B cell (primary cell): ENCODE measurements around the gene NTM. TPM values are rescaled to one million over a fixed set of nuclear protein-coding genes. Genes with fewer than 3 reads are reported as not detected.

ENCODE experiments used
- ATAC-seq: fragments of 200-7000 bp; cut with Tn5 transposase; one replicate; pipeline ENCODE4 v1.10.0; 2021; ENCODE audit warnings: low read depth, mild to moderate bottlenecking, moderate number of reproducible peaks, moderate library complexity
- CTCF ChIA-PET: fragments of 350-600 bp; sonication (Branson Sonifier 250); formaldehyde crosslinking; loops from one replicate; lab custom pipeline; 2021; ENCODE audit warnings: antibody characterized with exemption, inconsistent platforms; lab: Charles Lee
- POLR2A ChIA-PET: fragments of 350-600 bp; sonication (Branson Sonifier 250); formaldehyde crosslinking; loops from one replicate; lab custom pipeline; 2021; ENCODE audit warnings: antibody characterized with exemption; lab: Charles Lee
- DNase-seq: peaks from one replicate; pipeline ENCODE4 v3.0.0; 2013
- H2AFZ ChIP-seq: 2 replicates; pipeline ENCODE4 v1.6.1; 2012; ENCODE audit warnings: mild to moderate bottlenecking, low read depth, low read length; ENCODE audit not compliant: insufficient read depth, poor library complexity, severe bottlenecking
- H3K27ac ChIP-seq, 2 donors: 1 replicate in 1 of 2; 2 replicates in 1 of 2; pipeline ENCODE4 v1.5.1; 2012 to 2013; ENCODE audit warnings: low read length in 2 of 2, mild to moderate bottlenecking in 2 of 2, moderate library complexity in 1 of 2
- H3K27me3 ChIP-seq, 4 experiments: fragments of 200-600 bp in 1 of 4; sonication (generic) in 1 of 4; replicated peaks in 1 of 4; 1 replicate in 2 of 4; 2 replicates in 2 of 4; pipeline versions ENCODE4 v1.6.1 to v1.7.0; 2013 to 2016; ENCODE audit warnings: low read length in 3 of 4, mild to moderate bottlenecking in 2 of 4, mixed read lengths in 1 of 4, moderate library complexity in 1 of 4; ENCODE audit not compliant: insufficient read depth in 4 of 4, control insufficient read depth in 3 of 4; ENCODE audit errors: control extremely low read depth in 1 of 4
- H3K36me3 ChIP-seq, 2 experiments: replicated peaks in 1 of 2; 1 replicate in 1 of 2; 2 replicates in 1 of 2; pipeline versions ENCODE4 v1.6.1 to v1.7.1; 2013; ENCODE audit warnings: low read length in 1 of 2; ENCODE audit not compliant: insufficient read depth in 2 of 2, control insufficient read depth in 1 of 2; ENCODE audit errors: control extremely low read depth in 1 of 2, extremely low read depth in 1 of 2
- H3K4me1 ChIP-seq, 2 donors: fragments of 200-600 bp in 1 of 2; sonication (generic) in 1 of 2; 1 replicate in 1 of 2; 2 replicates in 1 of 2; pipeline versions ENCODE4 v1.5.1 to v1.6.1; 2013 to 2017; ENCODE audit warnings: low read length in 2 of 2; ENCODE audit not compliant: control insufficient read depth in 2 of 2, insufficient read depth in 2 of 2
- H3K4me2 ChIP-seq: replicated peaks from 2 replicates; pipeline ENCODE3; 2012; ENCODE audit warnings: mild to moderate bottlenecking, low read depth, low read length; ENCODE audit not compliant: poor library complexity, severe bottlenecking
- H3K4me3 ChIP-seq, 5 experiments: fragments of 200-600 bp in 1 of 5; sonication (generic) in 1 of 5; 1 replicate in 3 of 5; 2 replicates in 2 of 5; pipeline versions ENCODE4 v1.5.1 to v1.7.0; 2011 to 2016; ENCODE audit warnings: low read length in 4 of 5, mild to moderate bottlenecking in 4 of 5, low read depth in 2 of 5, control low read depth in 1 of 5, moderate library complexity in 1 of 5; ENCODE audit not compliant: insufficient read depth in 1 of 5; ENCODE audit errors: control extremely low read depth in 1 of 5, extremely low read depth in 1 of 5
- H3K79me2 ChIP-seq: fragments of 200-600 bp; sonication (generic); one replicate; pipeline ENCODE4 v1.6.0; 2016; ENCODE audit warnings: low read length; ENCODE audit not compliant: control insufficient read depth, insufficient read depth
- H3K9ac ChIP-seq: fragments of 200-600 bp; sonication (generic); 2 replicates; pipeline ENCODE4 v1.6.1; 2017; ENCODE audit warnings: mild to moderate bottlenecking, low read length, moderate library complexity
- H3K9me3 ChIP-seq, 3 donors: one replicate each; pipeline versions ENCODE4 v1.6.1 to v1.7.1; 2013; ENCODE audit warnings: low read length in 2 of 3; ENCODE audit not compliant: control insufficient read depth in 2 of 3, insufficient read depth in 1 of 3; ENCODE audit errors: control extremely low read depth in 1 of 3
- H4K20me1 ChIP-seq: 2 replicates; pipeline ENCODE4 v1.6.0; 2012; ENCODE audit warnings: mild to moderate bottlenecking, low read length; ENCODE audit not compliant: insufficient read depth, control insufficient read depth, poor library complexity, severe bottlenecking
- H3K27ac Mint-ChIP-seq: one replicate; pipeline ENCODE4 v1.8.0; 2021; ENCODE audit warnings: mixed read lengths
- H3K27me3 Mint-ChIP-seq: one replicate; pipeline ENCODE4 v1.8.0; 2021; ENCODE audit warnings: mixed read lengths
- H3K4me1 Mint-ChIP-seq: one replicate; pipeline ENCODE4 v1.8.0; 2021; ENCODE audit warnings: mixed read lengths
- H3K4me3 Mint-ChIP-seq: one replicate; pipeline ENCODE4 v1.8.0; 2021; ENCODE audit warnings: mixed read lengths
- H3K9me3 Mint-ChIP-seq: one replicate; pipeline ENCODE4 v1.8.0; 2022; ENCODE audit warnings: mixed read lengths; ENCODE audit not compliant: insufficient read depth
- CTCF ChIP-seq: fragments of 200-600 bp; IDR thresholded peaks from one replicate; pipeline ENCODE4 v1.8.0; 2022; ENCODE audit warnings: antibody characterized with exemption, mild to moderate bottlenecking
- EZH2 ChIP-seq: IDR thresholded peaks from 2 replicates; pipeline ENCODE4 v1.6.1; 2012; ENCODE audit warnings: borderline replicate concordance, low read depth, mild to moderate bottlenecking, moderate library complexity, low read length; ENCODE audit not compliant: insufficient read depth, poor library complexity, severe bottlenecking
- WGBS: methylation state at CpG from one replicate; pipeline ENCODE4 v1.1.5; 2013; ENCODE audit warnings: missing lambda C conversion rate; ENCODE audit not compliant: insufficient coverage; 5-methylcytosine and 5-hydroxymethylcytosine counted together
- intact Hi-C: fragments of 100-400 bp; cut with micrococcal nuclease; formaldehyde crosslinking; loops from one replicate; pipeline ENCODE4 v1.10.0; 2022
- polyA plus RNA-seq: library from polyadenylated mRNA; depleted of rRNA; stranded (reverse); fragments of >200 nt; gene quantifications from 2 replicates; pipeline ENCODE4 v1.2.3, GENCODE V29; 2012
- total RNA-seq, 2 donors: library from RNA; stranded (reverse); fragments of 120-200 nt in 1 of 2; gene quantifications; 1 replicate in 1 of 2; 2 replicates in 1 of 2; pipeline versions ENCODE4 v1.2.3 to v1.2.4, GENCODE V29; 2013 to 2022

The NTM gene
- total and polyA plus RNA-seq, 2 donors (not counting 1 experiment from before 2014, with no cell fraction given), result not detected

GRCh38 chr11:131672191-131672590, 301.8 kb downstream of the NTM start:
- no peak overlapping the region for H3K4me3 Mint-ChIP-seq
- H3K27ac Mint-ChIP-seq, result no peak overlapping the region
- ATAC-seq (no peak), DNase-seq (no peak)
- CTCF ChIA-PET, result no interaction called here
- H3K9me3 Mint-ChIP-seq, result no peaks in the 10 kb centered on the region
- H4K20me1 ChIP-seq, result no peaks in the 10 kb centered on the region
- TF ChIP-seq CTCF (no peak), EZH2 (no peak)
- no peaks in the 10 kb centered on the region for H3K27me3 ChIP-seq
- H3K27me3 Mint-ChIP-seq, result no peaks in the 10 kb centered on the region
- 94% methylated on average over 14 of the region's 15 CpGs for WGBS
- POLR2A ChIA-PET, result no interaction called here
- H3K4me2 ChIP-seq, result no peak overlapping the region
- H3K4me1 ChIP-seq, result no peaks in the 10 kb centered on the region
- peaks cover 0 to 7% (median 0%) of the 10 kb centered on the region in 3 donors for H3K9me3 ChIP-seq
- peaks cover 4% of the 10 kb centered on the region for H3K4me1 Mint-ChIP-seq
- H3K36me3 ChIP-seq, result no peaks in the 10 kb centered on the region
- no peak overlapping the region for H3K27ac ChIP-seq
- no peaks in the 10 kb centered on the region for H3K79me2 ChIP-seq
- H3K4me3 ChIP-seq, result no peak overlapping the region
- no peak overlapping the region for H3K9ac ChIP-seq
- no peak overlapping the region for H2AFZ ChIP-seq
- intact Hi-C loops, result loop anchor here (5.0 kb wide), 2 partner anchors 610 to 750 kb away; no protein-coding TSS in a partner anchor

- H3K9me3 Mint-ChIP-seq, result no peaks in the 10 kb centered on the region
- Histone ChIP-seq H3K27ac (no peak overlapping the region), H3K4me2 (no peak overlapping the region), H4K20me1 (no peaks in the 10 kb centered on the region), H3K9me3 (peaks cover 0 to 7% (median 0%) of the 10 kb centered on the region in 3 donors), H3K36me3 (no peaks in the 10 kb centered on the region), H2AFZ (no peak overlapping the region), H3K79me2 (no peaks in the 10 kb centered on the region), H3K9ac (no peak overlapping the region), H3K4me1 (no peaks in the 10 kb centered on the region), H3K4me3 (no peak overlapping the region), H3K27me3 (no peaks in the 10 kb centered on the region)
- peak; percentile 67 for TF ChIP-seq CTCF
- TF ChIP-seq EZH2, result no peak
- no peak for ATAC-seq
- ChIA-PET CTCF (interaction anchor here (0.8 to 1.5 kb wide), 2 partner anchors 143 to 610 kb away, joined by 3 to 10 read pairs; no protein-coding TSS in a partner anchor), POLR2A (no interaction called here)
- intact Hi-C loops, result loop anchor here (5.0 kb wide), 2 partner anchors 612 to 752 kb away; no protein-coding TSS in a partner anchor
- H3K4me1 Mint-ChIP-seq, result no peaks in the 10 kb centered on the region
- peak; percentile 21 for DNase-seq
- 36% methylated on average over 15 of the region's 16 CpGs for WGBS
- no peaks in the 10 kb centered on the region for H3K27me3 Mint-ChIP-seq
- no peak overlapping the region for H3K4me3 Mint-ChIP-seq
- no peak overlapping the region for H3K27ac Mint-ChIP-seq
Measured at GRCh38 chr11:131674051-131674755, 303.8 kb downstream of the NTM start.
